Glomerular endothelial cell (primary cell): ENCODE measurements around the gene PCED1A. TPM values are rescaled to one million over a fixed set of nuclear protein-coding genes. Genes with fewer than 3 reads are reported as not detected.

Source experiments
- DNase-seq: peaks from one replicate; pipeline ENCODE4 v3.0.0-alpha.2; 2011; ENCODE audit warnings: low read depth, low spot score; ENCODE audit errors: extremely low read depth
- total RNA-seq: library from RNA; depleted of rRNA; stranded (reverse); fragments of >200 nt; gene quantifications from 2 replicates; pipeline ENCODE4 v1.2.3, GENCODE V29; 2015

PCED1A gene
- total RNA-seq, 1 donor from 2014 or later = 22.7 TPM

- no peak for DNase-seq
Measured at GRCh38 chr20:2866236-2866635, 25.8 kb upstream of the PCED1A start.

- DNase-seq = no peak
Measured at GRCh38 chr20:2865630-2866029, 25.2 kb upstream of the PCED1A start.

- no peak for DNase-seq
Measured at GRCh38 chr20:2865101-2865500, 24.6 kb upstream of the PCED1A start.

GRCh38 chr20:2864626-2865025 lies 24.2 kb upstream of the PCED1A start:
- no peak for DNase-seq

DNA sequence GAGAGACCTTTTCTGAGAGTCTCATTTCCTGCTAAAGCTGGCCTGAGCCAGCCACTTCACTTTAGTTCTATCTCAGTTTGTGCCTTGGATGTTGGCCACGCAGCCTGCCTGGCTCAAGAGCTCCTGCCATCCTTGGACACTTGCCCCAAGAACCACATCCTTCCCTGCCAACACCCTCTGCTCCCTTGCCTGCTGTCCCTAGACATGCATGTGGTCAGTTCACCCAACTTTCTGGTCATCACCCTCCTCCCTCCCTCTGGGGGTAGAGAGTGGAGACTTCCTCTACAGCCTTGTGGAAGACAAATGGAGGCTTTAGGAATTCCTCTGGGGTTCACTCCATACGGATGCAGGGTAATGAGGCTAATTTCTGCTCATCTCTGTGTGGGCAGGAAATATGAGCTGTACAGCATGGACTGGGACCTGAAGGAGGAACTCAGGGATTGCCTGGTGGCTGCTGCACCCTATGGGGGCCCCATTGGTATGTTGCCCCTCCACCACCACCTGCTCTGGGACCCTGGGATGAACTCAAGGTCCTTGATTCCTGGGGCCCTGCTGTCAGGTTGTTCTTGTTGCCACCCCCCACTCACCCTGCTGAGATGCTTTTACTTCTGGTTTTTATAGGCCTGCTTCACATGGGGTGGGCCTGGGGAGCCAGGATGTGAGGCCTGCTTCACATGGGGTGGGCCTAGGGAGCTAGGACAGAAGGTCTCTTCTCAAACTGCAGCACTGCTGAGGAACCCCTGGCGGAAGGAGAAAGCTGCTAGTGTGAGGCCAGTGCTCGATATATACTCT lies 19.1 kb upstream of the PCED1A start:
- no peak for DNase-seq

GRCh38 chr20:2858591-2858990 lies 18.1 kb upstream of the PCED1A start:
- no peak for DNase-seq

DNA sequence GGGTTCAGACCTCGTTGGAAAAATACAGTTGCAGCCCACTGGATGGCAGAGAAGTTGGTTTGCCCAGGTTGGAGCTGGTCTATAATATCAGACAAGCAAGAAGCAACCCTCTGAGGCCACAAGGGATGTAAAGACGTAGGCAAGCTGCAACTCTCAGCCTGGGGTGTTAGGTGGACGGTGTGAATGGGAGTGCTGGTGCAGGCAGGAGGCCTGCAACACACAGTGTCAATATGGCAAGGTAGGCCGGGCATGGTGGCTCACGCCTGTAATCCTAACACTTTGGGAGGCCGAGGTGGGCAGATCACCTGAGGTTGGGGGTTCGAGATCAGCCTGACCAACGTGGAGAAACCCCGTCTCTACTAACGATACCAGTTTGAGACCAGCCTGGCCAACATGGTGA lies 10.6 kb upstream of the PCED1A start:
- DNase-seq = no peak

GRCh38 chr20:2849529-2849928 lies 9.1 kb upstream of the PCED1A start:
- DNase-seq = no peak

DNA sequence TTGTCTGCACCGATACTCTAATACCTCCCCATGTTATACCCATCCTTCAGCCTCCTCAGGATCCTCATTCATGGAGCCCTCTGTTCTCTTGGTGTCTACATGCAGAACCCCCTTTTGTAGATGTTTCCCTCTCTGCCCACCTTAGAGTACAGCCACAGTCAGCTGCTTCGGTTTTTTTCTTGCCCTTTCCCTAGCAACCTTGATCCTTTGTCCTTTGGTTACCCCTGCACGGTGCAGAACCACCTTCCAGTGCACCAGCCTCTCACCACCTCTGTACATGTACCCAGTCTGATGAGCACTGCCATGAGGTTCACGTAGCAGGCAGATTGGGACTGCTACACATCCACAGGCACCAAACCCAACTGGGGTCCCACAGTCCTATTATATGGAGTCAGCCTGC lies 7.3 kb upstream of the PCED1A start:
- DNase-seq = no peak

DNA sequence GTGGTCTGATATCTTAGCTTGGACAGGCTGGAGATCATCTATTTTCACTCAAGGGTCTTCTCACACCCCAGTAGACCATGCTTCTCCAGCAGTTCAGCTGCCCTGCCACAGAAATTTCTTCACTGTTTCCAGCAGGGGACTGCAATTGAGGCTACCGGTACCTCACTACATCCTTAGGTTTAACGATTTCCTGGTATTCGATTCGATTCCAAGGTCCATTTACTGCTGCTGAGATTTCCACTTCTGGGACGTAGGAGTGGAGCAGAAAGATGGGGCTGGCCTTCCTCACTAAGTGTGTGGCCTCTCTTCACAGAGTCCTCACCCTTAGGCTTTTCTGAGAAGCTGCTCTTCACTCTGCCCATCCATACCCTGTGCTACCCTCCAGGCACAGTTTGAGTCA lies 6.2 kb upstream of the PCED1A start:
- DNase-seq = no peak

GRCh38 chr20:2845607-2846006 lies 5.2 kb upstream of the PCED1A start:
- DNase-seq = no peak

GRCh38 chr20:2840967-2841531 lies 594 bp upstream of the PCED1A start:
- no peak for DNase-seq

DNA sequence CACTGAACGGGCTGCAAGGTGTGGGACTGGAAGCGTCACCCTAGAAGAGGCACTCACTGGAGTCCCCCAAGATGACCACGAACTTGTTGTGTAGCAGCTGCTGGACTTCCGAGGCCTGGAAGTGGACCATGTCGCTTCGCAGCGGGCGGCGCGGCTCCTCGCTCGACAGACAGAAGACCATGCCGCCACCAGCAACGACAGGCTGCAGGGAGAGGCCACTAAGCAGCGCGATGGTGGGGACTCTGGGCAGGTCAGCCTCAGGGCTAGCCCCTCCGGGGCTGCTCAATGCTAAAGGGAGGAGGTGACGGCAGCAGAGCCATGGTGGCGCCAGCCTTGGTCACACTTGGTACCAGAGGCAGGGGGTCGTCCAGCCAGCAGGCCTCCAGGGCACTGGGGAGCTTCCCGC lies 720 bp downstream of the PCED1A start:
- no peak for DNase-seq

GRCh38 chr20:2838847-2839671 lies 1.4 kb downstream of the PCED1A start:
- DNase-seq = no peak

- DNase-seq = no peak
Measured at GRCh38 chr20:2838170-2838797, 2.2 kb downstream of the PCED1A start.

- no peak for DNase-seq
Measured at GRCh38 chr20:2837221-2837960, 3.1 kb downstream of the PCED1A start.

- DNase-seq = no peak
Measured at GRCh38 chr20:2836035-2836434, 4.4 kb downstream of the PCED1A start.

- DNase-seq = no peak
Measured at GRCh38 chr20:2835331-2835796, 5.1 kb downstream of the PCED1A start.

- DNase-seq = no peak
Measured at GRCh38 chr20:2834401-2835110, 5.9 kb downstream of the PCED1A start.

- DNase-seq = no peak
Measured at GRCh38 chr20:2833761-2834160, 6.7 kb downstream of the PCED1A start.
